NCI-H748 treated with DMSO at 0.1 percent for 48 hours (cell line): ENCODE results near the gene TNFRSF11A.

Experiments
- DNase-seq: peaks from one replicate; lab custom pipeline; 2025; lab: John Stamatoyannopoulos, UW

TNFRSF11A gene

DNA sequence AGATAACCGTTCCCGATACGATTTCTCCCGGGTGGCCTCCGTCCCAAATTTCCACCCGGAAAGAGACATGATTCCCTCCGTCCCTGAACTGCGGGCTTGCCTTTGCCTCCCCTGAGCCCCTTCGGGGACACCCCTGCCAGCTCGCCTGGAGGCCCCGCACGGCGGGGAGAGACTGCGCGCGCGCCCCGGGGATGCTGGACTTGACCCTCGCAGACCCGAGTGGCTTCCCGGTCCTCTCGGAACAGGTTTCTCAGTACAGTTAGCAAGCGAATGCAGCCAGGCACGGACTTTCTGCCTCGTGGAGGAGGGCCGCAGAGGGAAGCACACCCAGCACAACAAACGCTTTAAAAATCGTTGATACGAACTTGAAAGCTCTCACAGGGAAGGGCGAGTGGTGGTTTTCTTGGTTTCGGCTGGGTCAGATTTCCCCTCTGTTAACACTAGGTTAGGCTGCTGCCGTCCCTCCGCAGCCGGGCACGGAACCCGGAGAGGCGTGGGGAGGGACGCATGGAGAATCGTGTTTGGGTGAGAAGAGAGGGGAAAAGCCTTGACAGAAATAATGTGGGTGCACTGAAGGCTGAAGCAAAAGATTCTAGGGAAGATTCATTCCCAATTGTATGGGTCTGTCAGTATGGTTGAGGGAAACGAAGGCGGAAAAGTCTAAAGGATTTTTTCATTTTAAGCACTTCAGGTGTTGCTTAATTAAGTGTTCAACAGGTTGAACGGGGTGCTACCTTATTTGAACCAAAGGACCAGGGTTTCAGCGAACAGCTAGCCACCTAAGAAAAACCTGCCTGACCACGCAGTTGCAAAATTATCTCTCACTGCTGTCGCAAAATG, 916 bp downstream of the TNFRSF11A start:
- no peak for DNase-seq

DNA sequence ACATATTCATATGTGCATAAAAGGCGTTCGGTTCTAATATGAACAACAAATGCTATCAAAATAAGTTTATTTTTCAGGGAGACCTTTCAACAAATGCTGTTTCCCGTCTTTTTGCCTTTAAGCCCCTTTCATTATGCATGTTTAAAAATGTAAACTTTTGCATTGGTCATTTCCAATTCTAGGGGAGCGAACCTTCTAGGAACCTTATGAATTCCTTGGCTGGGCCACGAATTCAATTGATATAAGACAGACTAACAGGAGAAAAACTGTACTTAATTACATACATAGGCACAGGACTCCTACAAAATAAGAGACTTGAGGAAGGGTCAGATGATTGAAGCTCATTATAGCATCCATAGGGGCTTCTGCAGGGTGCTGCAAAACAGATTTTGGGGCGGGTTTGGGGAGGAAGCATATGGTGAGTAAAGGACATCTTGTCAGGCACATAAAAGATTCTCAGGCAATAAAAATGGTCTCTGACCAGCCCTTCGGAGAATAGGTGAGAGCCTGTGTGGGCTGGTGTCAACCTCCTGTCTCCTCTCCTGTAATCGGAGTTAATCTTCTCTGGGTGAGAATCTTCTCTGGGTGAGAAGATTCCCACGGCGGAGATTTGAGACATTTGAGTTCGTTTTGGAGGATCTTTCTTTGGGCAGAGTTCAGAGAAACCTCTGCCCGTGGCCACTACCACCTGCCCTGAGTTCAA, 1.7 kb downstream of the TNFRSF11A start:
- DNase-seq: no peak

DNA sequence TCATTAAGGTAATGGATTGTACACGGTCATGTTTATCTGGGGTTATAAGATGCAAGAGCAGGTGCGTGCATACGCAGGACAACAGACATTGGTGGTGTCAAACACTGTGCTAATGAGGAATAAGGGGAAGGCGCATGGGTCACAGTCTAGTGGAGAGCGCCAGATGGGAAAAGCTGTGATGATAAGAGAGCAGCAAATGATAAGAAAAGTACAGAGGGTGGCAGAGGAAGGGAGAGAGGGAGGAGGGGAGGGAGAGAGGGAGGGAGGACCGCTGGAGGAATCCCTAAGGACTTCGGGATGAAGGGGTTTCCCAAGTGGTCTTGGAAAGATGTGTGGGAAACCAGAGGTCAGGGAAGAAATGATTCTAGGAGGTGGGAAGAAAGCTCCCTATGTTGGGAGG, 2.9 kb downstream of the TNFRSF11A start:
- no peak for DNase-seq

DNA sequence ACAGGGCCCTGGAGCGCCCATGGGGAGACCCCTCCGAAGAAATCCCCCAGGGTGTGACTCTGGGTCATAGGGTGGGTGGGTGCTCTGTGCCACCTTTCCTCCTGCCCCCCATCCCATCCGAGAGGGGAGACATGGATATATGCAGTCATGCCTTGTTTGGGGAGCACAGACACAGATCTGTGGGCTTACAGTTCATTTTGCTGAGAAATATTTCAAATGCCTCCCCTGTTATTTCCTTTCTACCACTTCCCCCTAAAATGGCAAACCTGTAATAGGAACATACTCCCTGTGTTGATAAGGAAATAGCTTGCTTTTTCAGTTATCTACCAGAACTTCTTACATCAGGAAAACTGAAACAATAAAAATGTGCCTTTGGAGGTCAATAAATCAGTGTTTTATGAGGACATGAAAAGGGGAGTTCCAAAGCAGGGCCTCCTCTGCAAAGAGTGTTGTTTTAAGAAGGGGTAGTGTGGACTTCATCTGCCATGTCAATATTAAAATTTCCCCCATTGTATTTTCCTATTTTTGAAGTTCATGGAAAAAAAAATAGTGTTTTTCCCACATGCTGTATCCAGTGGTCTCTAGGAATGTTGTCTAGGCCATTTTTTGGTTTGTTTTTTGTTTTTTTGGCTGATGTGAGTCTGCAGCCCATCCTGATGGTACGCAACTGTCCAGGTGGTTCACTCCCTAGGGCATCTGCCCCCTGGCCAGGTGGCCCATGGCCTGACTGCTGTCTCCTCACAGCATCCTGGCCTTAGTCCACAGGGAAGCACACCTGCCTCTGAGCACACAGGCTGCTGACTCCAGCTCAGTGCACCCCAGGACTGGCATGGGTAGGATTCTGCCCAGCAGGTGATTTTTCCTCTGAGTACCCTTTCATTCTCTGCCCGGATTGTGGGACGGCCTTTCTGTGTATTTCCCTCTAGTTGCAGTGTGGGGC, 3.7 kb downstream of the TNFRSF11A start:
- DNase-seq: no peak

DNA sequence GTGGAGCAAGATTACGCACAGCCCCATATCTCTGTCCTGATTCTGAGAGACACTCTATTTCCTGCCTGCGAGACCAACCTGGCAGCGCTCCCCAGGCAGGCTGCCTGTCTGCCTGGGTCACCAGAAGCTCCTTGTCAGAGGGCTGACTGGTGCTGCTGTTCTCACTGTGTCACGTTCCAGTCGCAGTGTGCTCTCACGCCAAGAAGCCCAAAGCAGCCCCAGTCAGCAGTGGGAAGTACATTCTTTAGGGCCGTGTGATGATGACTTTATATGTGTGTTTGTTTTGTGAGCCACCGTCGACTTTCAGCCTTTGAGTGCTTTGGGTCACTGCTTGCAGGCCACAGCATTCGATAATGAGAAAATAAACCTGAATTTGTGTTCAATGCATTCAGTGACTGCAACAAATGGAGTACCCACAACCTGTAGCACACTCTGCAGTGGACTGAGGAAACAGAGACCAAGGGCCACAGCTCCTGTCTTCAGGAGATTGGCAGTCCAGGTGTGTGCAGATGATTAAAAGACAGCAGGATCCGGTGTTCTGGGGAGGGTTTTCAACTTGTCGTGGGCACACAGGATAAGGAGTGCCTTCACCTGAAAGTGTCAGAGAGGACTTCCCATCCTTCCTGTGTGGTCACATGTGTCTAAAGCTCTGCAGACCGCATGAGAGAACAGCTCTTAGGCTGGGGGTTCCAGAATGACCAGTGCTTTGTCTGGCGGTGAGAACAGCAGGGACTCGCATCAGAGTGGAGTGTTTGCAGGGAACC, 4.8 kb downstream of the TNFRSF11A start:
- DNase-seq: no peak

DNA sequence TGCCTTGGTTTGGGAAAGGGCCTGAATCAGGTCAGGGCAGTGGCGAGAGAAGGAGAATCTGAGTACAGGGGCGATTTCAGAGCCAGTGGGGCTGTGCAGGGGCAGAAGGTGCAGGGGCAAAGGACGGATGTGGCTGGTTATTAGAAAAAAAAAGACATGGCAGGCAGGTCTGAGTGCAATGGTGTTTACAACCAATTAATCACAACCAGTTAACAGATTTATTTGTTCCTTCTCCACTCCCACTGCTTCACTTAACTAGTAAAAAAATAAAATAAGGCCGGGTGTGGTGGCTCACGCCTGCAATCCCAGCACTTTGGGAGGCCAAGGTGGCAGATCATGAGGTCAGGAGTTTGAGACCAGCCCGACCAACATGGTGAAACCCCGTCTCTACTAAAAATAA, 5.5 kb downstream of the TNFRSF11A start:
- DNase-seq: no peak

DNA sequence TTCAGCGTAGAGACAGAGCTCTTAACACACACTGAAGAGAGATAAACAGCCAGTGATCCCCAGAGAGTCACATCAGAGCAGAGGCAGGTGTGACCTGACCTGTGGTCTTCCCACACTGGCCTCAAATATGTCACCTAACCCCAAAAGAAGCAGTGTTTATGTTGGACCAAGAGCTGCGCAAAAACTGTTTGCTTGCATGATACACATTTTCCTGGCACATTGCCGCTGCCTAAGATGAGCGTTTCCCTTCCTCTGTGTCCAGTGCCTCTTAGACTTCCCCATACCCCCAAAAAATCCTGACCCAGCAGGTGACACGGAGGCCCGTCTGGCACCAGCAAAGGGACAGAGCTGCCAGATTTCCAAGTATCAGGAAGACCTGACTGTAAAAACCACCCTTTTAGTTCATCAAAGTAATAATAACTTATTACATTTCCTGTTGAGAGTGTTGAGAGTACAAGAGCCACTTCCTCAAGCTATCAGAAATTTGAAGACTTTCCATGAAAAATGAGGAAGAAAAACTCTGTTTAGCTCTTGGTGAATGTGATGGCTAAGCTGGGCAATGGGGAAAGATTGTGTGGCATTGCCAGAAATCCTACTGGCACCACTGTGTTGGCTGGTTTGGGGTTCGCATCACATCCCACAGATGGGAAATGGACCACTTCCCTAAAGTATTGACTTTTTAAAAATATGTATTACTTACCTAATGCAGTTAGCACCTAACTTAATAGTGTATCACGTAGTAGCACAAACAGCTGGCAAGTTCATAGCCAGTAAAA, 6.7 kb downstream of the TNFRSF11A start:
- DNase-seq: no peak

DNA sequence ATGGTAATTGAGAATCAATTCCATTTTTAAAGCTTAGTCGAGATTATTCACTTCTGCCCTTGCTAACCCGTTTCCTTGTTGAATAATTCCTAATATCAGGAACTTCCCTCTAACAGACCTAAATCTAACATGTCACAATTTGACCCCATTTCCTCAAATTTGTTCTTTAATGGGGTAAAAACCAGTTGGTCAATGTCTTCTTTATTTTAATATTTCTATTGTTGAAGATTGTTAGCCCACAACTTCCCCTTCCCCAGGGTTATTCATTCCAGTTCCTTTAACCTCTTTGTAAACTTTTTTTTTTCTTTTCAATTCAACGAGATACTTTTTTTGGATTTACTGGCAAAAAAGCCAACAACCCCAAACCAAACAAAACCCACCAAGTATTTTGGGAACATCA, 7.3 kb downstream of the TNFRSF11A start:
- DNase-seq: no peak

DNA sequence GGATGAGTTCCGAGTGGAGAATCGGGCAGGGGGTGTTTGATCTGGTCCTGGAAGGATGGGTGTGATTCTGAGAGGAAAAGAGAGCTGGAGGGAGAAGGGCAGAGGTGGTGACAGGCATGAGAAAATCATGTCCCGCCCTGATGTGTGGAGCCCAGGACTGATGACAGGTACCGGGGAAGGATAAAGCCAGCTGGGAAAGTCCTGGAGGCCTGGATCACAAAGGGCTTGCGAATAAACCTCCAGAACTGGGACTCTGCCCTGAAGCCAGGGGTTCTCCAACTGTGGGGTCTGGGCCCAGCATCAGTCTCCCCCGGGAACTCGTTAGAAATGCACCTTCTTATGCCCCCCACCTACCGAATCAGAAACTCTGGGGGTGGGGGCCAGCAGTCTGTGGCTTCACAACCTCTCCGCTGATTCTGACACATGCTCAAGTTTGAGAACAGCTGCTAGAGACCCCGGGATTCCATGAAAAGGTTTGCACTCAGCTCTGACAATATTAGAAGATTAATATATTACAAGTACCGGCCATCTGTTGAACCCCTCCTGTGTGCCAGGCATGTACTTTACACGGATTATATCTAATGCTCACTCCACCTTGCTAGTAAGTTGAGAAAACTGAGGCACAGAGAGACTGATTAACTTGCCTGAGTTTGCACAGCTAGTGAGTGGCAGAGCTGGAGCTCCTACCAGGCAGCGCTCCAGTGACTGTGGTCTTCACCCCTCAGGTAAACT, 8.0 kb downstream of the TNFRSF11A start:
- DNase-seq: no peak

DNA sequence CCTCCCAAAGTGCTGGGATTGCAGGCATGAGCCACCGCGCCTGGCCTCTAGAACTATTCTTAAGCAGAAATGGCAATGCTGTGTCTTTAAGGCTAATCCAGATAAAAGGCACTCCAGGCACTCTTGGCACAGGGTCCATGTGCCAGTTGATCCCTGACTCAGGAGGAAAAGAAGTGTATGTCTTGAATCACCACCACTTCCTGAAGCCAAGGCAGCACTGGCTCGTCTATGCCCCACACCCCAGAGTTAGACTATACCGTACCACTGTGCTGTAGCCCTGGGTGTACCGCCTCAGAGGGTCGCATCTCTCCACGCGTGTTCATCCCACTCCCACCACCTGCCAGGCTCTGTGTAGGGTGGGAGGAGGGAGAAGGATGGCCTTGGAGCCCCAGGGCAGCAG, 9.0 kb downstream of the TNFRSF11A start:
- no peak for DNase-seq

DNA sequence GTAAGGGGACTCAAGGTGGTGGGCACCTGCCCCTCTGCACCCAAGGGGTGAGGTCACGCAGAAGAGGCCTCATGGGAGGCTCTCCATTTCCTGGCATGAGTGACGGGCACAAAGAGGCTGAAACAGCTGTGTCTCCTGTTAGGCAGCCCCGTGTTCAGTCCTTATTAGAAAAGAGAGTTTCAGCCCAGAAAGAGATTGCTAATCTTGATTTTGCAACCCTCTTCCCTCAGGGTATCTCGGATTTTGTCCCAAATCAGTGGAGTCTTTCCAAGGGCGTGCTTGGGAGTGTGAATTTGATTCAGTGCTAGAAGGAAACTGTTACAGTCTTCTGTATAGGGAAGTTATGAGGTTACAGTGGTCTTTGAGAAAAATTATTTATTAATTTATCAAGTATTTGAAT, 10.4 kb downstream of the TNFRSF11A start:
- no peak for DNase-seq

DNA sequence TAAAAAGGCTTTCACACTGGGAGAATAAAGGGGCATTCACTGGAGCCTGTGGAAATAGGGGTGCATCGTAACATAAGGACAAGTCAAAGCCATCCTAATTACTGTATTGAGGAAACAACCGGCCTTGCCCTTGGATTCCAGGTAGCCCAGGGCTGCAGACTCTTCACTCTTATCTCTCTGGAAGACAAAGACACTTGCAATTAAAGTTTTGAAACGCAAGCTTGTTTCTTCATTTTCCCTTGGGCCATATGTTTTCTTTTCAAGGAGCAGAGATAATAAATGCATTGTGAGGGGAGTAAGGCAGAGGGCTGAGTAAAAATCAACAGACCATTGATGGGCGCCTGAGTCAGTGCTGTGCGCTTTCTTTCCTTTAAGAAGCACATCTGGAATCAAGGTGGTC, 11.5 kb downstream of the TNFRSF11A start:
- DNase-seq: no peak

DNA sequence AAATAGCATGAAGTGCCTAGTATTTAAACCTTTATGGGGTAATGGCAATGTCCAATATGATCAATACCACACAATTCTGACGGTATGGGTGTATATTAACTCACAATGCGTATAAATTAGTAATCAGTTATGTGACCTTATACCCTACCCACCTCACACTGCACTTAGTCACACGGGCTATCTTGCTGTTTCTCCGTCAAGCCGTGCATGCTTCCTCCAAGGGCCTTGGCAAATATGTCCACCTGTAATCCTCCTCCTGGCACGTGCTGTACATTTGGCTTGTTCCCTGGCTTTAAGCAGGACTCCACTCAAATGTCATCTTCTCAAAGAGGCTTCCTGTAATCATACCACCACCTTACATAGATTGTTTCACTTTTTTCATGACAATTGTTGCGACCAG, 12.2 kb downstream of the TNFRSF11A start:
- no peak for DNase-seq

DNA sequence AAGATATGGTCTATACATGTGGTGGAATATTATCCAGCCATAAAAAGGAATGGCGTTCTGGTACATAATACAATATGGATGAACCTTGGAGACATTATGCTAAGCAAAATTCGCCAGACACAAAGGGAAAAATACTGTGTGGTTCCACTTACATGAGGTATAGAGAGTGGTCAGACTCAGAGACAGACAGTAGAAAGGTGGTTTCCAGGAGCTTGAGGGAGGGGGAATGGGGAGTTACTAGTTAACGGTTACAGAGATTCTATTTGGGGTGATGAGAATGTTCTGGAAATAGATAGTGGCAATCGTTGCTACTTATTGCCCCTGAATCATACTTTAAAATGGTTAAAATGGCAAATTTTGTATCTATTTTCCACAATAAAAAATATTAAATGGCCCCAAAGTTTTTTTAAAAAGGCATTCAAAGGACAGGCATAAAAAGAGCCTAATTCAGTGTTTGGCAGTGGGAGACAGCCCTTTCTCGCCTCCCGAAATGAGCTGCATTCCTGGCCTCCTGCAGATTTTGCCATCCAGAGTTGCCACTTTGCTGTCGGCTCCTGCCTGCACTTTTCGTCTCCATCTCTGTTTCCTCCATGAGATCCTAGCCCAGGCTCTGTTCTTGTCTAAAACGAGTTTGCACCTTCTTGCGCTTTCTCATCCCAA, 13.5 kb downstream of the TNFRSF11A start:
- DNase-seq: no peak

DNA sequence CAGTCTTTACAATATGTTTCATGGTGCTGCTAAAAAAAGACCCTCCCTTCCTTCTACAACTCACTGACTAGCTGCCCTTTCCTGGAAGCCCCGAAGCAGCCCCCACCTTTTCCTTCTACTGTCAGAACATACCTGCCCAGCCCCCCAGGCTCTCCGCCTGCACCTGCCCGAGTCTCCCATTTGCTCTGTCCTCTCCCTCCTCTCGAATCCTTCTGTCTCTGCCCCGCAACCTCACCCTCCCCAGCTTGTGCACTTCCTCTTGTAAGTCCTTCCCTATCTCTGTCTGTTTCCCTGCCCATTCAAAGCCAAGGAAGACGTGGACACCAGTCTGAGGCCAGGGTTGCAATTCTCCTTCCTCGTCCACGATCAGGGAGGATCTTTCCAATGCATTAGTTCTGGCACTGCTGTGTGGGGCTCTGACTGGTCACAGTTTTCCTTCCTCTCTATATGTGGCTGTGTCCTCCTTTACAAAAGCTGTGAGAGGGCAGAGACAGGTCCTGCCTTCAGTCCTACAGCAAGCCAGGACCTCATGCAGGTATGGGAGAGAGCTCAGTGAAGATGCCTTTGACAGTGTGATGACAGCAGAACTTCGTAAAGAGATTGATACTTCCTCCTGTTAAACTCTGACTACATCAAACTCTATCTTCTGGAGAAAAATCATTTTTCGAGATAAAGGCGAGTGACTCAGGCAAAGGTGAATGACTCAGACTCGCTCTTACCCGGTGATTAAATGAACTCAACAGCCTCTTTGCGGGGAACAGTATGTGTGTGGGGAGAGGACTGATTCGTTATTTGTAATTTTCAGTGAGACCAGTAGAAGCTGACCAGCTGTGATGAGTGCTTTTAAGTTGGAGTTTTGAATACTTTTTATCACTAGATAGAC, 14.2 kb downstream of the TNFRSF11A start:
- no peak for DNase-seq

DNA sequence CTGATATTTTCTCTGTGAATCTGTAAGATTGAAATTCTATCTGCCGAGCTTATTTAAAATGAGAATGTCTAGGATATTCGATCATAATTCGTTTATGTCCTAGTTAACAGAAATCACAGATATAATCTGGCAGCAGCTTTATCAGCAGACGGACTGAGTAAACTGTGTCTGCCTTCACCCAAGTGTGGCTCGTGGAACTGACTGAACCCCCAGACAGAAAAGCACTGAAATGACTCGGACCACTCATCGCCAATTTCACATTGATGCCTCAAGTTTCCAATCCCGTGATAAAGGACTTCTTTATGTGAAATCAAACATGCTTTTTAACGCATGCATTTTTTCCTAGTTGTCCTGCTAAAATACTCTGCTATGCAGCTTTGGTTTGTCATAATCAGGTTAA, 15.9 kb downstream of the TNFRSF11A start:
- DNase-seq: no peak

DNA sequence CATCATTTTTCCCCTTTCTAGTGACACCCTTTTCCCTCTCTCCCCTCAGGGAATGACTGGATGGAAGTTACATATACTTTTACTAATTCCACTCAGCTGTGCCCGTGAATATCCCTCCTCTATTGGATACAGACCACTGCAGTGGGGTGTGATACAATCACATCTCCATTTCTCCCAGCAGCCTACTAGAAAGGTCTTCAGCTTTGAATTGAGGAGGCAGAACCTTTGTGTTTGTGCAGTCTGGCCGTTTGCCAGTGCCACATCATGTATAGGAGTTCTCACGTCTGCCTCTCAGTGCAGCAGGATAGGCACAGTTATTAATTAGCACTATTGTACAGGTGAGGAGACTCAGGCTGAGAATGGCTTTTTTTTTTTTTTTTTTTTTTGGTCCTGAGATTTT, 16.4 kb downstream of the TNFRSF11A start:
- DNase-seq: no peak

DNA sequence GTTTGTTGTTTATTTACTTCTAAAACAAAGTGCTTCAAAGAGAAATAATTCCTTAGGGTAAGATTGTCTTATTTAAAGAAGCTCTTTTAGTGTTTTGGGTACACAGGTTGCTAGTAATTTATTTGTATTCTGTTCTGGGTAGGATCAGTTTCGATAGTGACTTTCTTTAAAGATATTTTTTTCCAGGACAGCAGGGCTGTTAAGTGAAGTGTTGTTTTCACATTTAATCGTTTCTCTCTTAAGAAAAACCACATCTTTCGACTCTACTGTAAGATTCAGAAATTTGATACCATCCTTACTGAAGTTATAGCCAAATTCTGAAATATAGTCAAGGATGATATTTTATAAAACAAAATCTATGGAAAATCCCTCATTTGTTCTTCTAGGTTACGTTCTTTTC, 17.8 kb downstream of the TNFRSF11A start:
- no peak for DNase-seq

DNA sequence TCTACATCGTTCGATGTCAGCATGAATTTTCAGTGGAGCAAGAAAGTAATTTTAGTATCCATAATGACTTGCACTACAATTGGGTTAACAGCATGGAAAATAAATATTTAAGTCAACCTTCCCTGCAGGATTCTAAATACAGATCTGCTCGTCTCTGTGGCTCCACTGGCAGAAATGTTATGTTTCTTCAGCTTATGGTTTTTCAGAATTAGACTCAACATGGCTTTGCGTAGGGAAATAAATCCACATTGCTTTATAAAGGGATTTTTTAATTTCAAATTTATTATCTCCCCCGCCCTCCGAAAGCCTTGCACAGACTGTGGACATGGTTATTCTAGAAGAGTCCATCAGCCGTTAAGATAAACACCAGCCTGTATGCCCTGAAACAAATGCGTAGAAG, 18.2 kb downstream of the TNFRSF11A start:
- no peak for DNase-seq
